Calu3 (cell line): ENCODE data around the gene ANKRD18A. TPM values are rescaled to one million over a fixed set of nuclear protein-coding genes. Genes with fewer than 3 reads are reported as not detected.

Source experiments
- BruUV-seq: library from RNA; stranded (reverse); fragments of 400-500 nt; replicated peaks from 2 replicates; lab custom pipeline; 2021; lab: Mats Ljungman, UMichigan
- CTCF ChIA-PET: fragments of 300-600 bp; sonication (Branson Sonifier 250); formaldehyde crosslinking; loops from one replicate; lab custom pipeline; 2022; ENCODE audit warnings: antibody characterized with exemption; lab: Charles Lee
- DNase-seq: peaks from one replicate; pipeline ENCODE4 v3.0.0; 2022
- H3K27ac Mint-ChIP-seq: one replicate; pipeline ENCODE4 v1.8.0; 2022; ENCODE audit warnings: mixed read lengths; ENCODE audit not compliant: unreplicated experiment
- H3K27me3 Mint-ChIP-seq: one replicate; pipeline ENCODE4 v1.8.0; 2022; ENCODE audit warnings: mixed read lengths; ENCODE audit not compliant: unreplicated experiment
- H3K36me3 Mint-ChIP-seq: one replicate; pipeline ENCODE4 v1.8.0; 2022; ENCODE audit warnings: mild to moderate bottlenecking, moderate library complexity, mixed read lengths; ENCODE audit not compliant: insufficient read depth, unreplicated experiment
- H3K4me1 Mint-ChIP-seq: one replicate; pipeline ENCODE4 v1.8.0; 2022; ENCODE audit warnings: mild to moderate bottlenecking, low read depth, mixed read lengths; ENCODE audit not compliant: unreplicated experiment
- H3K4me3 Mint-ChIP-seq: one replicate; pipeline ENCODE4 v1.8.0; 2022; ENCODE audit warnings: mild to moderate bottlenecking, low read depth, moderate library complexity, mixed read lengths; ENCODE audit not compliant: unreplicated experiment
- H3K9me3 Mint-ChIP-seq: one replicate; pipeline ENCODE4 v1.8.0; 2022; ENCODE audit warnings: low read depth, mixed read lengths; ENCODE audit not compliant: unreplicated experiment
- CTCF ChIP-seq: fragments of 200-600 bp; IDR thresholded peaks from one replicate; pipeline ENCODE4 v1.8.0; 2022; ENCODE audit warnings: antibody characterized with exemption; ENCODE audit not compliant: unreplicated experiment
- intact Hi-C: fragments of 100-400 bp; cut with micrococcal nuclease; formaldehyde crosslinking; loops from one replicate; pipeline ENCODE4 v1.10.0; 2022; ENCODE audit not compliant: unreplicated experiment
- total RNA-seq: library from RNA; stranded (reverse); gene quantifications from 2 replicates; pipeline ENCODE4 v1.2.3, GENCODE V29; 2022

Gene ANKRD18A
- total RNA-seq, 1 experiment from 2014 or later, result 27.3 TPM

- Mint-ChIP-seq H3K4me3 (no peak overlapping the region), H3K36me3 (no peaks in the 10 kb centered on the region), H3K9me3 (no peaks in the 10 kb centered on the region), H3K27me3 (no peaks in the 10 kb centered on the region), H3K27ac (no peak overlapping the region), H3K4me1 (no peaks in the 10 kb centered on the region)
- intact Hi-C loops, result no loop called here
- no peak for DNase-seq
- TF ChIP-seq CTCF, result no peak
- no TSS peak for BruUV-seq
- CTCF ChIA-PET, result no interaction called here
These were observed 36.5 kb upstream of the ANKRD18A start for GRCh38 chr9:38656896-38657295.

- CTCF ChIA-PET, result no interaction called here
- H3K4me1 Mint-ChIP-seq, result no peaks in the 10 kb centered on the region
- intact Hi-C loops, result no loop called here
- no TSS peak for BruUV-seq
- no peaks in the 10 kb centered on the region for H3K27me3 Mint-ChIP-seq
- no peak for TF ChIP-seq CTCF
- no peak overlapping the region for H3K4me3 Mint-ChIP-seq
- no peak for DNase-seq
- H3K9me3 Mint-ChIP-seq, result no peaks in the 10 kb centered on the region
- no peak overlapping the region for H3K27ac Mint-ChIP-seq
- no peaks in the 10 kb centered on the region for H3K36me3 Mint-ChIP-seq
These were observed 32.1 kb upstream of the ANKRD18A start for GRCh38 chr9:38652486-38652885.

- Mint-ChIP-seq H3K9me3 (no peaks in the 10 kb centered on the region), H3K27me3 (no peaks in the 10 kb centered on the region), H3K4me1 (no peaks in the 10 kb centered on the region), H3K4me3 (no peak overlapping the region), H3K27ac (no peak overlapping the region), H3K36me3 (no peaks in the 10 kb centered on the region)
- no peak for TF ChIP-seq CTCF
- intact Hi-C loops, result no loop called here
- no TSS peak for BruUV-seq
- CTCF ChIA-PET, result no interaction called here
- DNase-seq, result no peak
These were observed 31.6 kb upstream of the ANKRD18A start for GRCh38 chr9:38652044-38652443.

GRCh38 chr9:38651400-38652042, 31.1 kb upstream of the ANKRD18A start:
- intact Hi-C loops, result no loop called here
- Mint-ChIP-seq H3K9me3 (no peaks in the 10 kb centered on the region), H3K27ac (no peak overlapping the region), H3K27me3 (no peaks in the 10 kb centered on the region), H3K4me1 (no peaks in the 10 kb centered on the region), H3K36me3 (no peaks in the 10 kb centered on the region), H3K4me3 (no peak overlapping the region)
- CTCF ChIA-PET, result no interaction called here
- no peak for TF ChIP-seq CTCF
- BruUV-seq, result no TSS peak
- no peak for DNase-seq
